Measurements from ENCODE around the gene TXNDC8.
"Not testable (repeated sequence)": the region's sequence is repeated elsewhere in the genome, so short reads cannot be mapped to it uniquely, and the experiment has no call there.

The TXNDC8 gene

GRCh38 chr9:110327716-110328115, 9.9 kb downstream of the TXNDC8 start:
- no peak for DNase-seq (ENCODE audit: low spot score)

- no peak for DNase-seq (ENCODE audit: low spot score)
These were observed 13.8 kb downstream of the TXNDC8 start for GRCh38 chr9:110323818-110324217.

GRCh38 chr9:110320651-110321445, 16.8 kb downstream of the TXNDC8 start:
- no peak for DNase-seq (ENCODE audit: low spot score)

- DNase-seq (ENCODE audit: low spot score): no peak
These were observed 17.7 kb downstream of the TXNDC8 start for GRCh38 chr9:110319781-110320492.

GRCh38 chr9:110317911-110318310, 19.8 kb downstream of the TXNDC8 start:
- DNase-seq (ENCODE audit: low spot score): no peak

- DNase-seq (ENCODE audit: low spot score): no peak
These were observed 21.2 kb downstream of the TXNDC8 start for GRCh38 chr9:110316261-110317075.

- not testable (repeated sequence) for DNase-seq (ENCODE audit: low spot score)
These were observed 25.7 kb downstream of the TXNDC8 start for GRCh38 chr9:110311978-110312377.

- DNase-seq (ENCODE audit: low spot score): no peak
These were observed 28.0 kb downstream of the TXNDC8 start for GRCh38 chr9:110309681-110310080.

- no peak for DNase-seq (ENCODE audit: low spot score)
These were observed 29.0 kb downstream of the TXNDC8 start for GRCh38 chr9:110308633-110309038.

- no peak for DNase-seq (ENCODE audit: low spot score)
These were observed 30.5 kb downstream of the TXNDC8 start for GRCh38 chr9:110307191-110307590.

- no peak for DNase-seq (ENCODE audit: low spot score)
These were observed 34.5 kb downstream of the TXNDC8 start for GRCh38 chr9:110303133-110303532.

GRCh38 chr9:110298043-110298605, 39.5 kb downstream of the TXNDC8 start:
- no peak for DNase-seq (ENCODE audit: low spot score)

GRCh38 chr9:110293248-110293647, 44.4 kb downstream of the TXNDC8 start:
- no peak for DNase-seq (ENCODE audit: low spot score)

GRCh38 chr9:110291921-110292557, 45.6 kb downstream of the TXNDC8 start:
- no peak for DNase-seq (ENCODE audit: low spot score)

GRCh38 chr9:110290001-110290400, 47.7 kb downstream of the TXNDC8 start:
- no peak for DNase-seq (ENCODE audit: low spot score)

- no peak for DNase-seq (ENCODE audit: low spot score)
These were observed 49.2 kb downstream of the TXNDC8 start for GRCh38 chr9:110288503-110288902.

GRCh38 chr9:110287289-110287680, 50.4 kb downstream of the TXNDC8 start:
- no peak for DNase-seq (ENCODE audit: low spot score)

- no peak for DNase-seq (ENCODE audit: low spot score)
These were observed 53.3 kb downstream of the TXNDC8 start for GRCh38 chr9:110284211-110284844.

GRCh38 chr9:110283751-110284150, 53.9 kb downstream of the TXNDC8 start:
- DNase-seq (ENCODE audit: low spot score): no peak

GRCh38 chr9:110282739-110283081, 55.0 kb downstream of the TXNDC8 start:
- DNase-seq (ENCODE audit: low spot score): no peak

- DNase-seq (ENCODE audit: low spot score): no peak
These were observed 55.5 kb downstream of the TXNDC8 start for GRCh38 chr9:110282018-110282738.

Measured in putamen (tissue), 1 donor.